MM.1S (cell line): ENCODE data around the gene HDAC9.

Source experiments
- DNase-seq: peaks from one replicate; pipeline ENCODE4 v3.0.0-alpha.2; 2015
- H2AFZ ChIP-seq: fragments of 300-600 bp; sonication (generic); 2 replicates; pipeline ENCODE4 v1.6.0; 2016; ENCODE audit warnings: antibody characterized with exemption, low read length
- H3F3A ChIP-seq: fragments of 300-600 bp; sonication (generic); 2 replicates; pipeline ENCODE4 v1.6.1; 2016; ENCODE audit warnings: mild to moderate bottlenecking, antibody characterized with exemption, low read length, moderate library complexity, mixed read lengths; ENCODE audit not compliant: insufficient read depth
- H3K27ac ChIP-seq: fragments of 300-600 bp; sonication (generic); 2 replicates; pipeline ENCODE4 v1.5.1; 2016; ENCODE audit warnings: mild to moderate bottlenecking, low read length
- H3K27me3 ChIP-seq: fragments of 300-600 bp; sonication (generic); replicated peaks from 2 replicates; pipeline ENCODE4 v1.6.0; 2016; ENCODE audit warnings: low read length; ENCODE audit not compliant: insufficient read depth
- H3K36me3 ChIP-seq: fragments of 300-600 bp; sonication (generic); replicated peaks from 2 replicates; pipeline ENCODE4 v1.6.1; 2016; ENCODE audit warnings: mild to moderate bottlenecking, low read length, mixed read lengths; ENCODE audit not compliant: insufficient read depth
- H3K4me1 ChIP-seq: fragments of 300-600 bp; sonication (generic); 2 replicates; pipeline ENCODE4 v1.6.1; 2016; ENCODE audit warnings: low read length, mixed read lengths
- H3K4me2 ChIP-seq: fragments of 300-600 bp; sonication (generic); 2 replicates; pipeline ENCODE4 v1.6.0; 2016; ENCODE audit warnings: low read depth, low read length
- H3K4me3 ChIP-seq: fragments of 300-600 bp; sonication (generic); 2 replicates; pipeline ENCODE4 v1.5.1; 2016; ENCODE audit warnings: low read length, mixed read lengths
- H3K79me2 ChIP-seq: fragments of 300-600 bp; sonication (generic); 2 replicates; pipeline ENCODE4 v1.6.1; 2016; ENCODE audit warnings: mixed run types, low read length, mixed read lengths
- H3K9ac ChIP-seq: fragments of 300-600 bp; sonication (generic); 2 replicates; pipeline ENCODE4 v1.6.1; 2016; ENCODE audit warnings: low read length, mixed read lengths
- H3K9me2 ChIP-seq: fragments of 300-600 bp; sonication (generic); replicated peaks from 2 replicates; pipeline ENCODE4 v1.6.1; 2016; ENCODE audit warnings: mild to moderate bottlenecking, low read length, mixed read lengths; ENCODE audit not compliant: insufficient read depth
- H3K9me3 ChIP-seq: fragments of 300-600 bp; sonication (generic); replicated peaks from 2 replicates; pipeline ENCODE4 v1.6.1; 2016; ENCODE audit warnings: mild to moderate bottlenecking, low read length, mixed read lengths; ENCODE audit not compliant: insufficient read depth
- H4K20me1 ChIP-seq: fragments of 300-600 bp; sonication (generic); 2 replicates; pipeline ENCODE4 v1.6.1; 2016; ENCODE audit warnings: mild to moderate bottlenecking, low read length, moderate library complexity, mixed read lengths; ENCODE audit not compliant: insufficient read depth
- EZH2 ChIP-seq: fragments of 300-600 bp; sonication (generic); optimal IDR thresholded peaks from 2 replicates; pipeline ENCODE3; 2017; ENCODE audit warnings: low read depth, mild to moderate bottlenecking, antibody characterized with exemption, low read length, mixed read lengths
- EZH2phosphoT487 ChIP-seq: fragments of 300-600 bp; sonication (generic); IDR thresholded peaks from 2 replicates; pipeline ENCODE4 v1.6.1; 2018; ENCODE audit warnings: antibody characterized with exemption, low read length
- TF ChIP-seq, protein P1 (sequence below): fragments of 300-600 bp; sonication (generic); IDR thresholded peaks from 2 replicates; pipeline ENCODE4 v1.5.1; 2016; ENCODE audit warnings: antibody characterized with exemption, low read length, mixed read lengths

Gene HDAC9

DNA sequence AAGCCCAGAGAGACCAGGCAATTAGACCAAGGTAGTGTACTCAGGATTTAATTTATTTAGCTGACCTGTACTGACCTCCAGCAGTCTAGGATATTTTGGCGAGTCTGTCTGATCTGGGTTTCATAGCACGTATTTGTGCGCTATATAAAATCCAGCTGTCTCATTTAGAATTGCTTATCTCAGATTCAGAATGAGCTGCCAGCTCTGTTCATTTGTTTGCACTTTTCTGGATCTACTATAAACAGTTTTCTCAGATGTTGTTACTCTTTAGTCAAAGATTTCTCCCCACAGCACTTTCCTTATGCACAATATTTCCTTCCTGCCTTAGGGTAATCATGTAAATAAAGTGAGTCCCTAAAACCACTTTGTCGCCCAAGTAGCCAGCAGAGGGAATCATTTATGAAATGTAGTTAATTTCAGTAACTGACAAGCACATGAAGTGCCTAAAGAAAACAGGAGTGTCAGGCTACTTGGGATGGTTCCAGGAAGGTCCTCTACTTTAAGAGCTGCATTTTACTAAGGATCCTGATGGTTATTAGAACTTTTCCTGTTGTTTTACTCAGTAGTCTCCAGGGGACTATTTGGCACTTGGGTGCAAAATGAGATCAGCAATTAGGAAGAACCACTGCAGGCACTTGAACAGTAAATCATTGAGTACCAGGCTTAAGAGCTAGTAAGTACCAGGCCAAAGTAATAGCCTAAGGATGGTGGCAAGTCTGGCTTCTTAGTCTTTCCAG is 395.5 kb downstream of the HDAC9 start:
- DNase-seq: no peak
- Histone ChIP-seq H3K4me3 (no peak overlapping the region), H3K27ac (no peak overlapping the region), H4K20me1 (no peaks in the 10 kb centered on the region), H3K9me2 (no peaks in the 10 kb centered on the region), H3K9ac (no peak overlapping the region), H3K27me3 (no peaks in the 10 kb centered on the region), H3K36me3 (no peaks in the 10 kb centered on the region), H3K9me3 (no peaks in the 10 kb centered on the region), H2AFZ (no peak overlapping the region), H3K4me1 (no peaks in the 10 kb centered on the region), H3K4me2 (no peak overlapping the region), H3K79me2 (no peaks in the 10 kb centered on the region), H3F3A (no peaks in the 10 kb centered on the region)
- TF ChIP-seq EZH2phosphoT487 (no peak), EZH2 (no peak)
- TF ChIP-seq, protein P1, sequence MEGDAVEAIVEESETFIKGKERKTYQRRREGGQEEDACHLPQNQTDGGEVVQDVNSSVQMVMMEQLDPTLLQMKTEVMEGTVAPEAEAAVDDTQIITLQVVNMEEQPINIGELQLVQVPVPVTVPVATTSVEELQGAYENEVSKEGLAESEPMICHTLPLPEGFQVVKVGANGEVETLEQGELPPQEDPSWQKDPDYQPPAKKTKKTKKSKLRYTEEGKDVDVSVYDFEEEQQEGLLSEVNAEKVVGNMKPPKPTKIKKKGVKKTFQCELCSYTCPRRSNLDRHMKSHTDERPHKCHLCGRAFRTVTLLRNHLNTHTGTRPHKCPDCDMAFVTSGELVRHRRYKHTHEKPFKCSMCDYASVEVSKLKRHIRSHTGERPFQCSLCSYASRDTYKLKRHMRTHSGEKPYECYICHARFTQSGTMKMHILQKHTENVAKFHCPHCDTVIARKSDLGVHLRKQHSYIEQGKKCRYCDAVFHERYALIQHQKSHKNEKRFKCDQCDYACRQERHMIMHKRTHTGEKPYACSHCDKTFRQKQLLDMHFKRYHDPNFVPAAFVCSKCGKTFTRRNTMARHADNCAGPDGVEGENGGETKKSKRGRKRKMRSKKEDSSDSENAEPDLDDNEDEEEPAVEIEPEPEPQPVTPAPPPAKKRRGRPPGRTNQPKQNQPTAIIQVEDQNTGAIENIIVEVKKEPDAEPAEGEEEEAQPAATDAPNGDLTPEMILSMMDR: no peak

GRCh38 chr7:18893156-18893555 is 397.6 kb downstream of the HDAC9 start:
- no peak overlapping the region for H2AFZ ChIP-seq
- no peak overlapping the region for H3K27ac ChIP-seq
- no peaks in the 10 kb centered on the region for H4K20me1 ChIP-seq
- H3K4me2 ChIP-seq: no peak overlapping the region
- no peak for TF ChIP-seq EZH2
- TF ChIP-seq EZH2phosphoT487: no peak
- TF ChIP-seq, protein P1: no peak
- no peaks in the 10 kb centered on the region for H3K4me1 ChIP-seq
- H3K9me2 ChIP-seq: no peaks in the 10 kb centered on the region
- H3K79me2 ChIP-seq: no peaks in the 10 kb centered on the region
- no peaks in the 10 kb centered on the region for H3K27me3 ChIP-seq
- DNase-seq: no peak
- no peak overlapping the region for H3K9ac ChIP-seq
- no peak overlapping the region for H3K4me3 ChIP-seq
- no peaks in the 10 kb centered on the region for H3F3A ChIP-seq
- H3K9me3 ChIP-seq: no peaks in the 10 kb centered on the region
- H3K36me3 ChIP-seq: no peaks in the 10 kb centered on the region

GRCh38 chr7:18894155-18894554 is 398.6 kb downstream of the HDAC9 start:
- H3F3A ChIP-seq: no peaks in the 10 kb centered on the region
- H3K79me2 ChIP-seq: no peaks in the 10 kb centered on the region
- no peak for DNase-seq
- no peaks in the 10 kb centered on the region for H3K4me1 ChIP-seq
- H2AFZ ChIP-seq: no peak overlapping the region
- TF ChIP-seq, protein P1: no peak
- TF ChIP-seq EZH2 (no peak), EZH2phosphoT487 (no peak)
- no peak overlapping the region for H3K27ac ChIP-seq
- no peaks in the 10 kb centered on the region for H3K27me3 ChIP-seq
- no peak overlapping the region for H3K4me3 ChIP-seq
- H3K9me2 ChIP-seq: no peaks in the 10 kb centered on the region
- no peak overlapping the region for H3K9ac ChIP-seq
- H4K20me1 ChIP-seq: no peaks in the 10 kb centered on the region
- H3K36me3 ChIP-seq: no peaks in the 10 kb centered on the region
- no peak overlapping the region for H3K4me2 ChIP-seq
- H3K9me3 ChIP-seq: no peaks in the 10 kb centered on the region
